Neural progenitor cell (in vitro differentiated cells): Measurements from ENCODE around the gene PRKAG1. TPM values are rescaled to one million over a fixed set of nuclear protein-coding genes. Genes with fewer than 3 reads are reported as not detected.

Experiments
- DNase-seq: peaks from one replicate; pipeline ENCODE4 v3.0.0-alpha.2; 2016; ENCODE audit warnings: low spot score
- H2AFZ ChIP-seq: fragments of 200-600 bp; sonication (generic); replicated peaks from 2 replicates; pipeline ENCODE4 v1.6.1; 2016; ENCODE audit warnings: antibody characterized with exemption
- H3F3A ChIP-seq: fragments of 200-600 bp; sonication (generic); 2 replicates; pipeline ENCODE4 v1.6.1; 2016; ENCODE audit warnings: antibody characterized with exemption, low read depth
- H3K27ac ChIP-seq: fragments of 200-600 bp; sonication (generic); 2 replicates; pipeline ENCODE4 v1.5.1; 2016; ENCODE audit warnings: mild to moderate bottlenecking
- H3K27me3 ChIP-seq: fragments of 200-600 bp; sonication (generic); 2 replicates; pipeline ENCODE4 v1.6.1; 2016; ENCODE audit warnings: mild to moderate bottlenecking, moderate library complexity
- H3K36me3 ChIP-seq: fragments of 200-600 bp; sonication (generic); 2 replicates; pipeline ENCODE4 v1.5.1; 2016
- H3K4me1 ChIP-seq: fragments of 200-600 bp; sonication (generic); 2 replicates; pipeline ENCODE4 v1.6.1; 2016; ENCODE audit warnings: mixed run types
- H3K4me2 ChIP-seq: fragments of 200-600 bp; sonication (generic); 2 replicates; pipeline ENCODE4 v1.6.1; 2016
- H3K4me3 ChIP-seq: fragments of 200-600 bp; sonication (generic); 2 replicates; pipeline ENCODE4 v1.5.1; 2016
- H3K79me2 ChIP-seq: fragments of 200-600 bp; sonication (generic); 2 replicates; pipeline ENCODE4 v1.6.1; 2016; ENCODE audit warnings: low read depth
- H3K9ac ChIP-seq: fragments of 200-600 bp; sonication (generic); 2 replicates; pipeline ENCODE4 v1.6.1; 2016
- H3K9me3 ChIP-seq: fragments of 200-600 bp; sonication (generic); 2 replicates; pipeline ENCODE4 v1.5.1; 2016; ENCODE audit warnings: low read depth
- H4K20me1 ChIP-seq: fragments of 200-600 bp; sonication (generic); 2 replicates; pipeline ENCODE4 v1.6.1; 2016; ENCODE audit warnings: low read depth
- H3K27ac Mint-ChIP-seq: 3 replicates; pipeline ENCODE4 v1.8.0; 2021; ENCODE audit warnings: mixed read lengths
- H3K27me3 Mint-ChIP-seq: 2 replicates; pipeline ENCODE4 v1.8.0; 2022; ENCODE audit warnings: low read depth, mild to moderate bottlenecking, inconsistent platforms, moderate library complexity, mixed read lengths; ENCODE audit not compliant: insufficient read depth
- H3K36me3 Mint-ChIP-seq: 3 replicates; pipeline ENCODE4 v1.8.0; 2021; ENCODE audit warnings: mixed read lengths
- H3K4me1 Mint-ChIP-seq: 3 replicates; pipeline ENCODE4 v1.8.0; 2021; ENCODE audit warnings: mixed read lengths
- H3K4me3 Mint-ChIP-seq: 3 replicates; pipeline ENCODE4 v1.8.0; 2021; ENCODE audit warnings: mild to moderate bottlenecking, moderate library complexity, mixed read lengths
- H3K9me3 Mint-ChIP-seq: 3 replicates; pipeline ENCODE4 v1.8.0; 2020; ENCODE audit warnings: mixed read lengths
- CTCF ChIP-seq: fragments of 200-600 bp; sonication (generic); IDR thresholded peaks from 2 replicates; pipeline ENCODE4 v1.5.1; 2017; ENCODE audit warnings: antibody characterized with exemption, mild to moderate bottlenecking
- EZH2 ChIP-seq: fragments of 200-600 bp; sonication (generic); IDR thresholded peaks from 2 replicates; pipeline ENCODE4 v1.6.1; 2017; ENCODE audit warnings: antibody characterized with exemption, mild to moderate bottlenecking, moderate library complexity
- EZH2phosphoT487 ChIP-seq: fragments of 200-600 bp; sonication (generic); IDR thresholded peaks from 2 replicates; pipeline ENCODE4 v1.6.1; 2017; ENCODE audit warnings: antibody characterized with exemption
- total RNA-seq: library from RNA; depleted of rRNA; stranded (reverse); fragments of >200 nt; gene quantifications from 2 replicates; pipeline ENCODE4 v1.2.3, GENCODE V29; 2015; ENCODE audit warnings: low replicate concordance

The PRKAG1 gene
- total RNA-seq, 1 donor from 2014 or later, result 41.8 TPM

- TF ChIP-seq EZH2phosphoT487 (no peak), CTCF (no peak), EZH2 (no peak)
- H3K27ac ChIP-seq, result no peak overlapping the region
- H3K27ac Mint-ChIP-seq, result no peak overlapping the region
- H3K4me3 ChIP-seq, result no peak overlapping the region
- H3F3A ChIP-seq, result no peaks in the 10 kb centered on the region
- no peaks in the 10 kb centered on the region for H4K20me1 ChIP-seq
- peaks cover 14% of the 10 kb centered on the region for H3K36me3 Mint-ChIP-seq
- no peak overlapping the region for H2AFZ ChIP-seq
- no peak for DNase-seq
- H3K27me3 Mint-ChIP-seq, result peaks cover 3% of the 10 kb centered on the region
- no peaks in the 10 kb centered on the region for H3K79me2 ChIP-seq
- no peak overlapping the region for H3K4me2 ChIP-seq
- no peaks in the 10 kb centered on the region for H3K9me3 Mint-ChIP-seq
- no peaks in the 10 kb centered on the region for H3K4me1 Mint-ChIP-seq
- H3K4me3 Mint-ChIP-seq, result no peak overlapping the region
- H3K36me3 ChIP-seq, result no peaks in the 10 kb centered on the region
- no peaks in the 10 kb centered on the region for H3K27me3 ChIP-seq
- H3K9me3 ChIP-seq, result no peaks in the 10 kb centered on the region
- H3K9ac ChIP-seq, result no peak overlapping the region
- H3K4me1 ChIP-seq, result no peaks in the 10 kb centered on the region
These were observed 9.6 kb downstream of the PRKAG1 start for GRCh38 chr12:49008943-49009342.

GRCh38 chr12:49000346-49000745 lies 18.2 kb downstream of the PRKAG1 start:
- Histone ChIP-seq H3K4me3 (no peak overlapping the region), H3K9me3 (no peaks in the 10 kb centered on the region), H3K27ac (no peak overlapping the region), H3K27me3 (peaks cover 63% of the 10 kb centered on the region), H3K4me1 (peaks cover 28% of the 10 kb centered on the region), H3K36me3 (no peaks in the 10 kb centered on the region), H4K20me1 (peaks cover 20% of the 10 kb centered on the region), H3F3A (peaks cover 34% of the 10 kb centered on the region), H3K79me2 (no peaks in the 10 kb centered on the region), H3K4me2 (peak overlapping the region; percentile 81), H2AFZ (no peak overlapping the region), H3K9ac (no peak overlapping the region)
- Mint-ChIP-seq H3K4me1 (peaks cover 37% of the 10 kb centered on the region), H3K27ac (no peak overlapping the region), H3K36me3 (peaks cover 22% of the 10 kb centered on the region), H3K27me3 (peaks cover 48% of the 10 kb centered on the region), H3K9me3 (no peaks in the 10 kb centered on the region), H3K4me3 (peak overlapping the region; percentile 82)
- TF ChIP-seq CTCF (no peak), EZH2phosphoT487 (no peak), EZH2 (no peak)
- no peak for DNase-seq

- no peaks in the 10 kb centered on the region for H3K9me3 Mint-ChIP-seq
- Histone ChIP-seq H3F3A (peaks cover 34% of the 10 kb centered on the region), H3K9me3 (no peaks in the 10 kb centered on the region), H4K20me1 (peaks cover 20% of the 10 kb centered on the region), H3K4me1 (peaks cover 28% of the 10 kb centered on the region), H3K36me3 (no peaks in the 10 kb centered on the region), H3K27ac (no peak within 1 kb of the TSS), H3K9ac (no peak within 1 kb of the TSS), H3K4me3 (peak within 1 kb of the TSS; percentile 51), H3K27me3 (peaks cover 71% of the 10 kb centered on the region), H2AFZ (peak within 1 kb of the TSS; percentile 81), H3K4me2 (peak within 1 kb of the TSS; percentile 81), H3K79me2 (no peaks in the 10 kb centered on the region)
- H3K4me3 Mint-ChIP-seq, result peak within 1 kb of the TSS; percentile 82
- no peak within 1 kb of the TSS for H3K27ac Mint-ChIP-seq
- TF ChIP-seq EZH2phosphoT487 (no peak), EZH2 (no peak), CTCF (peak; percentile 15)
- peak; percentile 69 for DNase-seq
- H3K36me3 Mint-ChIP-seq, result peaks cover 18% of the 10 kb centered on the region
- H3K4me1 Mint-ChIP-seq, result peaks cover 40% of the 10 kb centered on the region
- peaks cover 50% of the 10 kb centered on the region for H3K27me3 Mint-ChIP-seq
These were observed 19.0 kb downstream of the PRKAG1 start, which contains the start of gene DDN for GRCh38 chr12:48999371-49000131. DDN (minus strand) TSS chr12:48999375; CDS start chr12:48999287, 88 bp downstream.
